Erythroblast (primary cell): ENCODE measurements around the gene RPL6.

Experiments used
- GATA1 ChIP-seq: IDR thresholded peaks from 2 replicates; pipeline ENCODE4 v1.6.1; 2011; ENCODE audit warnings: low read depth, mild to moderate bottlenecking, control low read depth, low read length, moderate library complexity
- POLR2A ChIP-seq: IDR thresholded peaks from 2 replicates; pipeline ENCODE4 v1.6.1; 2011; ENCODE audit warnings: mild to moderate bottlenecking, low read length

DNA sequence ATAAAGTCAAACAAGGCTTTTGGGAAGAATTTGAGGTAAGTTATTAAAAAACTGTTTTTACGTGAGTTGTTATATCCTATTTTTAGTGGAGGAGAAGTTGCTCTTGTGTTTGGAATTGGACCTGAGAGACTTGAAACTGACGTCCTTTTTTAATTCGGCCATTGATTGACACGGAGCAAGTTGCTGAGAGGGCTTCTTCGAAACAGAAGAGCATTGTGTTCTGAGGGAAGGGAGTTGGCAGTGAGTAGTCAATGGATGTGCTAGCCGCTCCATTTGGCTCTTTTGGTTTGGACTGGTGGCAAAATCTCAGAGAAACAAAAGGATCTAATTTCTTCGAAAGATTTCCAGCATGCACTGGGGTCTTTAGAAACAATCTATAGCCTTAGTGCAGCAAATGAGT lies 46.6 kb upstream of the RPL6 start:
- TF ChIP-seq POLR2A, result no peak
- no peak for TF ChIP-seq GATA1
